GM23248 (cell line): ENCODE results near the gene TRIO. TPM values are rescaled to one million over a fixed set of nuclear protein-coding genes. Genes with fewer than 3 reads are reported as not detected.
A peak's percentile ranks its signal among the peaks of the same experiment; 100 is the strongest.

Experiments
- DNase-seq: peaks from one replicate; pipeline ENCODE4 v3.0.0-alpha.2; 2015
- H2AFZ ChIP-seq: fragments of 200-600 bp; sonication (generic); 2 replicates; pipeline ENCODE4 v1.6.1; 2016; ENCODE audit warnings: antibody characterized with exemption
- H3F3A ChIP-seq: fragments of 200-600 bp; sonication (generic); 2 replicates; pipeline ENCODE4 v1.6.1; 2016; ENCODE audit warnings: mild to moderate bottlenecking, antibody characterized with exemption, mixed run types; ENCODE audit not compliant: insufficient read depth
- H3K27ac ChIP-seq: fragments of 200-600 bp; sonication (generic); 2 replicates; pipeline ENCODE4 v1.5.1; 2016; ENCODE audit warnings: mild to moderate bottlenecking
- H3K27me3 ChIP-seq: fragments of 200-600 bp; sonication (generic); replicated peaks from 2 replicates; pipeline ENCODE4 v1.6.1; 2016; ENCODE audit warnings: mild to moderate bottlenecking; ENCODE audit not compliant: insufficient read depth
- H3K36me3 ChIP-seq: fragments of 200-600 bp; sonication (generic); 2 replicates; pipeline ENCODE4 v1.6.1; 2016; ENCODE audit warnings: low read depth, mild to moderate bottlenecking
- H3K4me1 ChIP-seq: fragments of 200-600 bp; sonication (generic); 2 replicates; pipeline ENCODE4 v1.6.1; 2016; ENCODE audit warnings: mild to moderate bottlenecking; ENCODE audit not compliant: insufficient read depth
- H3K4me2 ChIP-seq: fragments of 200-600 bp; sonication (generic); one replicate; pipeline ENCODE4 v1.6.1; 2016; ENCODE audit warnings: mild to moderate bottlenecking; ENCODE audit not compliant: unreplicated experiment
- H3K4me3 ChIP-seq: fragments of 200-600 bp; sonication (generic); 2 replicates; pipeline ENCODE4 v1.5.1; 2016; ENCODE audit warnings: mild to moderate bottlenecking
- H3K79me2 ChIP-seq: fragments of 200-600 bp; sonication (generic); 2 replicates; pipeline ENCODE4 v1.6.1; 2016; ENCODE audit warnings: mild to moderate bottlenecking; ENCODE audit not compliant: insufficient read depth
- H3K9ac ChIP-seq: fragments of 200-600 bp; sonication (generic); 2 replicates; pipeline ENCODE4 v1.6.1; 2016; ENCODE audit warnings: mild to moderate bottlenecking
- H3K9me2 ChIP-seq: fragments of 200-600 bp; sonication (generic); 2 replicates; pipeline ENCODE4 v1.6.1; 2016; ENCODE audit warnings: mixed run types, mild to moderate bottlenecking, moderate library complexity; ENCODE audit not compliant: insufficient read depth
- H3K9me3 ChIP-seq: fragments of 200-600 bp; sonication (generic); one replicate; pipeline ENCODE4 v1.6.1; 2017; ENCODE audit warnings: low read depth
- H4K20me1 ChIP-seq: fragments of 200-600 bp; sonication (generic); 2 replicates; pipeline ENCODE4 v1.6.0; 2016; ENCODE audit not compliant: insufficient read depth
- EZH2 ChIP-seq: fragments of 200-600 bp; sonication (generic); IDR thresholded peaks from 2 replicates; pipeline ENCODE4 v1.6.1; 2018; ENCODE audit warnings: antibody characterized with exemption, mild to moderate bottlenecking; ENCODE audit not compliant: insufficient read depth, poor library complexity, severe bottlenecking
- EZH2phosphoT487 ChIP-seq: fragments of 200-600 bp; sonication (generic); IDR thresholded peaks from 2 replicates; pipeline ENCODE4 v1.6.1; 2018; ENCODE audit warnings: antibody characterized with exemption, moderate library complexity, mild to moderate bottlenecking, low read depth; ENCODE audit not compliant: insufficient read depth
- WGBS, 2 experiments: methylation state at CpG; one replicate each; pipeline ENCODE4 v1.1.6; 2015 to 2017; ENCODE audit warnings: low lambda C conversion rate in 2 of 2, low coverage in 1 of 2; ENCODE audit errors: missing lambda C conversion rate in 2 of 2; 5-methylcytosine and 5-hydroxymethylcytosine counted together
- in situ Hi-C: fragments of 300-500 bp; cut with MboI; formaldehyde crosslinking; loops from 2 replicates; pipeline ENCODE4 v1.15.0; 2020
- polyA plus RNA-seq: library from polyadenylated mRNA; unstranded; fragments of >200 nt; fragmentation: Nextera tagmentation; extraction: Ambion mirVana; gene quantifications from 2 replicates; pipeline ENCODE4 v1.2.1, GENCODE V29; 2016
- total RNA-seq: library from RNA; depleted of rRNA; stranded (reverse); fragments of >200 nt; shearing (Covaris generic); gene quantifications from 2 replicates; pipeline ENCODE4 v1.2.3, GENCODE V29; 2014

TRIO gene
- total and polyA plus RNA-seq, 2 experiments from 2014 or later, result 28.1 to 198 TPM

DNA sequence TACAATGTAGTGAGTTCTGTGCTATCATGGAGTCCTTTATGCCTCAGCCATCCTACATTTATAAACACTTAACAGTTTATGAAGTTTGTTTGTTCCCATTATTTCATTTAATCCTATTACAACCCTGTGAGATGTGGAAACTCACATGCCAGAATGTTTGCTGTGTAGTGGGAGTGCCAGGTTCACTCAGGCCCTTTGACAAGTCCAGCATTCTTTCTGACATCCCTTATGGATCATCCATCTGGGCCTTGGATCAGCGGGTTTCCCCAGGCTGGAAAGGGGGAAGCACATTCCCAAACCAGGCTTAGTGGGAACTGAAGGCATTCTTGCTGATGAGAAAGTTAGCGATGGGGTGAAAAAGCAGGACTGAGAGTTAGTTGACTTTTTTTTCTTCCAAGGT is 310.3 kb downstream of the TRIO start:
- peak overlapping the region; percentile 99 for H3K27ac ChIP-seq
- peak overlapping the region; percentile 54 for H3K4me2 ChIP-seq
- no peaks in the 10 kb centered on the region for H4K20me1 ChIP-seq
- H3K27me3 ChIP-seq, result no peaks in the 10 kb centered on the region
- H3K9ac ChIP-seq, result peak overlapping the region; percentile 86
- peaks cover 42% of the 10 kb centered on the region for H3K36me3 ChIP-seq
- H3K9me3 ChIP-seq, result no peaks in the 10 kb centered on the region
- TF ChIP-seq EZH2phosphoT487 (no peak), EZH2 (no peak)
- peaks cover 62% of the 10 kb centered on the region for H3K4me1 ChIP-seq
- H3K9me2 ChIP-seq, result no peaks in the 10 kb centered on the region
- peaks cover 83% of the 10 kb centered on the region for H3F3A ChIP-seq
- H3K4me3 ChIP-seq, result no peak overlapping the region
- H3K79me2 ChIP-seq, result peaks cover 80% of the 10 kb centered on the region
- WGBS, 2 experiments, result 80 to 81% methylated on average over 2 of the region's 2 CpGs
- peak; percentile 63 for DNase-seq
- in situ Hi-C loops, result no loop called here
- no peak overlapping the region for H2AFZ ChIP-seq

DNA sequence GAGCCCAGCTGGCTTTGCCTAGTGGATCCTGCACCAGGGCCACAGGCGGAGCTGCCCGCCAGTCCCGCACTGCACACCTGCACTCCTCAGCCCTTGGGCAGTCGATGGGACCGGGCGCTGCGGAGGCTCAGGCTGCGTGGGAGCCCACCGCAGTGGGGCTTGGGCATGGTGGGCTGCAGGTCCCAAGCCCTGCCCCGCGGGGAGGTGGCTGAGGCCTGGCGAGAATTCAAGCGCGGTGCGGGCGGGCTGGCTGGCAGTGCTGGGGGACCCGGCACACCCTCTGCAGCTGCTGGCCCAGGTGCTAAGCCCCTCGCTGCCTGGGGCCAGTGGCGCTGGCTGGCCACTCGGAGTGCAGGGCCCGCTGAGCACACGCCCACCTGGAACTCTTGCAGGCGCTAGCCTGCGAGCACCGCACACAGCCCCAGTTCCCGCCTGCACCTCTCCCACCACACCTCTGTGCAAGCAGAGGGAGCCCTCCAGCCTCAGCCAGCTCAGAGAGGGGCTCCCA is 312.7 kb downstream of the TRIO start:
- Histone ChIP-seq H3K9me3 (no peaks in the 10 kb centered on the region), H3K27me3 (no peaks in the 10 kb centered on the region), H3K4me3 (no peak overlapping the region), H3K4me1 (peaks cover 43% of the 10 kb centered on the region), H4K20me1 (no peaks in the 10 kb centered on the region), H3K27ac (no peak overlapping the region), H3K9ac (no peak overlapping the region), H3K4me2 (no peak overlapping the region), H2AFZ (no peak overlapping the region), H3K79me2 (peaks cover 99% of the 10 kb centered on the region), H3K36me3 (peaks cover 52% of the 10 kb centered on the region), H3K9me2 (no peaks in the 10 kb centered on the region), H3F3A (peaks cover 85% of the 10 kb centered on the region)
- no peak for TF ChIP-seq EZH2phosphoT487
- TF ChIP-seq EZH2, result no peak
- WGBS, 2 experiments, result 93 to 94% methylated on average over 20 to 26 of the region's 26 CpGs
- DNase-seq, result no peak
- in situ Hi-C loops, result no loop called here

DNA sequence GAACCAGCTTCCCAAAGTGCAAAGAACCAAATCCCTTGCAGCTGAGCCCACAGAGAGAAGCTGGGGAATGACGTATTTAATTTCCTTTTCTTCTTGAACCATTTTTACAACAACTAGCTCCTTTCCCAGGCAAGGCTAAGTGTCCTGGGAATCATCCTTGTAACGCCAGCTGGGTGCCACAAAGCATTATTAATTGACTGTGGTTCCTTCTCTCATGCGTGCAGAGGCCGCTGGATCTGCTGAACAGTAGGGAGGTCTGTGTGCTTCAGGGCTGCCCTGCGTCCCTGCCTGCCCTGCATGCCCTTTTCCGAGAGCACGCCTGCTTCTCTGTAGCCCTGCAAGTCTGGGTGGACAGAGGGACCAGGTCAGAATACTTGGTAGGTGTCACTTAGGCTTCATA is 314.3 kb downstream of the TRIO start:
- Histone ChIP-seq H2AFZ (no peak overlapping the region), H3K4me3 (no peak overlapping the region), H3K9me3 (no peaks in the 10 kb centered on the region), H3K9ac (no peak overlapping the region), H3K4me2 (no peak overlapping the region), H3K36me3 (peaks cover 57% of the 10 kb centered on the region), H3K9me2 (no peaks in the 10 kb centered on the region), H3F3A (peaks cover 85% of the 10 kb centered on the region), H3K27ac (peak overlapping the region; percentile 39), H3K27me3 (no peaks in the 10 kb centered on the region), H4K20me1 (no peaks in the 10 kb centered on the region), H3K79me2 (peaks cover 99% of the 10 kb centered on the region), H3K4me1 (peaks cover 34% of the 10 kb centered on the region)
- TF ChIP-seq EZH2phosphoT487, result no peak
- WGBS, 2 experiments, result 81 to 85% methylated on average over 7 of the region's 7 CpGs
- no peak for DNase-seq
- in situ Hi-C loops, result no loop called here

DNA sequence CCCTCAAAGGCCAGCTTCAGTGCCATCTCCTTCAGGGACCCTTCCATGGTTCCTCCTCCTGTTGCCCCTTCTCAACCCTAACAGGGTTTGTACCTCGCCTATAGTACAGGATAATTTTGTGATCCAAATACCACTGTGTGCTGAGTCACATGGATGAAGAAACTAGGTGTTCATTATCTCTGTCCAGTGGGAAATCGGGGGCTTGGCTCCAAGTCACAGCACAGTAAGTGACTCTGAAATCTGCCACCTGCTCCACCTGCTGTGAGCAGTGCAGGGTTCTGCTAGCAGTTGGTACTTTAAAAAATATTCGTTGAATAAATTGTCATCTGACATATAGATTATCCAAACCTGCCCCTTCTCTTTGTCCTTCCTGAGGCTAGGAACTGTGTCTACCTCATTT is 315.3 kb downstream of the TRIO start:
- Histone ChIP-seq H2AFZ (no peak overlapping the region), H3K4me3 (no peak overlapping the region), H3K4me1 (peaks cover 32% of the 10 kb centered on the region), H3K79me2 (peaks cover 100% of the 10 kb centered on the region), H3K36me3 (peaks cover 65% of the 10 kb centered on the region), H3K4me2 (no peak overlapping the region), H3K9me2 (no peaks in the 10 kb centered on the region), H4K20me1 (no peaks in the 10 kb centered on the region; the same call in 1 of the 2 replicates), H3K9ac (no peak overlapping the region), H3K27ac (peak overlapping the region; percentile 39), H3F3A (peaks cover 85% of the 10 kb centered on the region), H3K9me3 (no peaks in the 10 kb centered on the region), H3K27me3 (no peaks in the 10 kb centered on the region)
- in situ Hi-C loops, result no loop called here
- DNase-seq, result no peak
- WGBS, 2 experiments, result 64 to 71% methylated on average over 3 of the region's 3 CpGs
- TF ChIP-seq EZH2 (no peak), EZH2phosphoT487 (no peak)

DNA sequence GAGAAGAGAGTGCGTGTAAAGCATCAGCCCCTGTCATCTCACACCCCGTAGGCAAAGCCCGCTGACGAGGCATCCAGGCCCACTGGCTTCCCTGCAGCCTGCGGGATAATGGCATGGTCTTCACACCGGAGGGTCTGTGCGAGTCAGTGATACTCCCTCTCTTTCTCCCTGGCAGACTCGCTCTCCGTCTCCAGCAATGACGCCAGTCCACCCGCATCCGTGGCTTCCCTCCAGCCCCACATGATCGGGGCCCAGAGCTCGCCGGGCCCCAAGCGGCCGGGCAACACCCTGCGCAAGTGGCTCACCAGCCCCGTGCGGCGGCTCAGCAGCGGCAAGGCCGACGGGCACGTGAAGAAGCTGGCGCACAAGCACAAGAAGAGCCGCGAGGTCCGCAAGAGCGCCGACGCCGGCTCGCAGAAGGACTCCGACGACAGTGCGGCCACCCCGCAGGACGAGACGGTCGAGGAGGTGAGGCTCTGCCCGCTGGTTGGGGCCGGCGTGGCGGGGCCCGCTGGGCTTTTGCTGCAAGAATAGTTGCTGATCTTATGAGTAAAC is 317.8 kb downstream of the TRIO start:
- no peaks in the 10 kb centered on the region; the same call in 1 of the 2 replicates for H4K20me1 ChIP-seq
- H3K9ac ChIP-seq, result no peak overlapping the region
- H3K4me1 ChIP-seq, result peaks cover 35% of the 10 kb centered on the region
- peaks cover 100% of the 10 kb centered on the region for H3K79me2 ChIP-seq
- in situ Hi-C loops, result no loop called here
- no peak overlapping the region for H3K4me3 ChIP-seq
- H3K9me2 ChIP-seq, result no peaks in the 10 kb centered on the region
- no peak for DNase-seq
- peaks cover 94% of the 10 kb centered on the region for H3F3A ChIP-seq
- WGBS, 2 experiments, result 96 to 97% methylated on average over 45 to 46 of the region's 46 CpGs
- no peak overlapping the region; the same call in 1 of the 2 replicates for H3K27ac ChIP-seq
- H3K9me3 ChIP-seq, result no peaks in the 10 kb centered on the region
- no peaks in the 10 kb centered on the region for H3K27me3 ChIP-seq
- no peak overlapping the region for H2AFZ ChIP-seq
- no peak overlapping the region for H3K4me2 ChIP-seq
- H3K36me3 ChIP-seq, result peaks cover 71% of the 10 kb centered on the region
- TF ChIP-seq EZH2phosphoT487, result no peak
